ENCODE data around the gene DPEP2NB.

GRCh38 chr16:68064791-68065365 is 49.2 kb upstream of the DPEP2NB start:
- TF ChIP-seq EZH2 (IDR thresholded peaks at IDR 0.05) = no peak
- no peak for TF ChIP-seq POLR2AphosphoS5 (IDR thresholded peaks at IDR 0.05; ENCODE audit: borderline replicate concordance, low read depth, low read length)

Measured in SK-N-MC (cell line).